Stimulated activated naive B cell treated with anti-CD40 and anti-IgM and Interleukin-4, amounts not matched to agents 10 μg/mL and 1 μg/mL and 100 μg/mL, for 72 hours (primary cell): ENCODE data around the gene NRCAM.

Source experiments
- ATAC-seq, 2 donors: fragments of 150-1000 bp; cut with Tn5 transposase; replicated peaks; 2 replicates each; pipeline ENCODE4 v1.10.0; 2021; ENCODE audit warnings: moderate library complexity in 1 of 2
- DNase-seq: peaks from one replicate; pipeline ENCODE4 v3.0.0; 2021
- H3K27ac Mint-ChIP-seq: one replicate; pipeline ENCODE4 v1.8.0; 2022; ENCODE audit warnings: mild to moderate bottlenecking, mixed read lengths
- H3K27me3 Mint-ChIP-seq, 2 donors: one replicate each; pipeline ENCODE4 v1.8.0; 2022; ENCODE audit warnings: mixed read lengths in 2 of 2
- H3K36me3 Mint-ChIP-seq, 2 donors: one replicate each; pipeline ENCODE4 v1.8.0; 2022; ENCODE audit warnings: mixed read lengths in 2 of 2, mild to moderate bottlenecking in 1 of 2
- H3K4me1 Mint-ChIP-seq, 2 donors: one replicate each; pipeline ENCODE4 v1.8.0; 2022; ENCODE audit warnings: mixed read lengths in 2 of 2, mild to moderate bottlenecking in 1 of 2
- H3K4me3 Mint-ChIP-seq, 2 donors: one replicate each; pipeline ENCODE4 v1.8.0; 2022; ENCODE audit warnings: mild to moderate bottlenecking in 2 of 2, mixed read lengths in 2 of 2, moderate library complexity in 1 of 2
- H3K9me3 Mint-ChIP-seq, 2 donors: one replicate each; pipeline ENCODE4 v1.8.0; 2022; ENCODE audit warnings: mixed read lengths in 2 of 2, mild to moderate bottlenecking in 1 of 2

The NRCAM gene

DNA sequence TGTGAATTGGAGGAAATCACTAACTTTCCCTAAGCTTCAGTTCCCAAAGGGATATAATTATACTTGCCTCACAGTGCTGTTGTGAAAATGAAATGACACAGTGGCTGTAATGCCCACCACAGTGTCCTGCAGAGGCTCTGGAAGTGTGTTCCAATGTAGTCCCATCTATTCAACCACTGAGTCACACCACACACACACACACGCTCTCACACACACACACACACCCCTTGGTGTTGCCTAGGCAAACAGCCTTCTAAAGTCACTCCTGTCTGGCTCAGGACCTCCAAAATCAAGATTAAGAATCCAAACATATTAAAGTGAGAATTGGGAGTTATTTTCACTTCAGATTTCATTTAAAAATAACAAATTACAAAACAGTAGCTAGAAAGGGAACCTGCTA is 73.3 kb downstream of the NRCAM start:
- DNase-seq, result no peak
- Mint-ChIP-seq H3K27me3 (peaks cover 24 to 36% of the 10 kb centered on the region in 2 donors), H3K27ac (no peak overlapping the region), H3K9me3 (no peaks in the 10 kb centered on the region), H3K4me1 (peaks cover 10 to 15% of the 10 kb centered on the region in 2 donors), H3K4me3 (no peak overlapping the region), H3K36me3 (no peaks in the 10 kb centered on the region)
- no peak for ATAC-seq

- Mint-ChIP-seq H3K27ac (peak overlapping the region; percentile 1), H3K4me1 (peaks cover 3 to 9% of the 10 kb centered on the region in 2 donors), H3K36me3 (no peaks in the 10 kb centered on the region), H3K4me3 (no peak overlapping the region), H3K9me3 (no peaks in the 10 kb centered on the region), H3K27me3 (peaks cover 33 to 51% of the 10 kb centered on the region in 2 donors)
- DNase-seq (no peak), ATAC-seq (no peak)
Observed at GRCh38 chr7:108380517-108380916, 75.7 kb downstream of the NRCAM start.

GRCh38 chr7:108376206-108376605 is 80.0 kb downstream of the NRCAM start:
- Mint-ChIP-seq H3K9me3 (peaks cover 0 to under 1% of the 10 kb centered on the region in 2 donors), H3K4me3 (no peak overlapping the region), H3K4me1 (peaks cover 3 to 7% of the 10 kb centered on the region in 2 donors), H3K27me3 (peaks cover 34 to 50% of the 10 kb centered on the region in 2 donors), H3K27ac (no peak overlapping the region), H3K36me3 (no peaks in the 10 kb centered on the region)
- DNase-seq, result no peak
- no peak for ATAC-seq

GRCh38 chr7:108375668-108376067 is 80.6 kb downstream of the NRCAM start:
- Mint-ChIP-seq H3K27ac (no peak overlapping the region), H3K4me1 (peaks cover 3 to 7% of the 10 kb centered on the region in 2 donors), H3K27me3 (peaks cover 36 to 54% of the 10 kb centered on the region in 2 donors), H3K4me3 (no peak overlapping the region), H3K9me3 (peaks cover 0 to 3% of the 10 kb centered on the region in 2 donors), H3K36me3 (no peaks in the 10 kb centered on the region)
- DNase-seq (no peak), ATAC-seq (peak; percentile 50 to 51)

DNA sequence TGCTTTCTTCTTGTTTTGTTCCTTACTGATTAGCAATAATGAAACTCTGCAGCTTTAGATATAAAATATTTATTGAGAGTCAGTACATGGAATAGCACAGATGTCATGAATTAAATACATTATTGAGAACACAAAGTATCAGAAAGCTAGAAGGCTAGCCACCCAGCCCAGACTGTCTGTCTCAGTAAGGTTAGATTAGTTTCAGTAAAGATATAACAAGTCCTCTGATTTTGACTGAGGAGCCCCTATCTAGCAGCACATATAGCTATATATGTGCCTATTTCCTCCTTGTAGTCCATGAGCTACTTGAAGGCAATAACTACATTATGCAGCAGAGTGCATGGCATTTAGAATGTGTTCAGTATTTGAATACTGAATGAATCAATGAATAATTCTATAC is 81.3 kb downstream of the NRCAM start:
- Mint-ChIP-seq H3K36me3 (no peaks in the 10 kb centered on the region), H3K4me1 (peaks cover 1 to 7% of the 10 kb centered on the region in 2 donors), H3K27ac (no peak overlapping the region), H3K27me3 (peaks cover 31 to 50% of the 10 kb centered on the region in 2 donors), H3K9me3 (peaks cover 0 to 3% of the 10 kb centered on the region in 2 donors), H3K4me3 (no peak overlapping the region)
- DNase-seq, result no peak
- ATAC-seq, result peak in 1 of 2 donors; percentile 29

DNA sequence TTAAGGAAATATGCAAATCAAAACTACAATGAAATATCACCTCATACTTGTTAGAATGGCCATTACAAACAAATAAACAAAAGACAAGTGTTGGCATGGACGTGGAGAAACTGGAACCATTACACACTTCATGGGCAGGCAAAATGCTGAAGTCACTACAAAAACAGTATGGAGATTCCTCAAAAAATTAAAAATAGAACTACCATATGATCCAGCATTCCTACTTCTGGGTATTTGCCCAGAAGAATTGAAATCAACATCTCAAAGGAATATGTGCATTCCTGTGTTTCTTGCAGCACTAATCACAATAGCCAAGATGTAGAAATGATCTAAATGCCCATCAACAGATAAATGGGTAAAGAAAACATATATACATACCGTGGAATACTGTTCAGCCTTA is 83.6 kb downstream of the NRCAM start:
- no peak overlapping the region for H3K4me3 Mint-ChIP-seq
- peaks cover 1 to 7% of the 10 kb centered on the region in 2 donors for H3K4me1 Mint-ChIP-seq
- peaks cover 0 to 3% of the 10 kb centered on the region in 2 donors for H3K9me3 Mint-ChIP-seq
- DNase-seq (no peak), ATAC-seq (no peak)
- H3K36me3 Mint-ChIP-seq, result no peaks in the 10 kb centered on the region
- H3K27ac Mint-ChIP-seq, result no peak overlapping the region
- peaks cover 29 to 41% of the 10 kb centered on the region in 2 donors for H3K27me3 Mint-ChIP-seq

DNA sequence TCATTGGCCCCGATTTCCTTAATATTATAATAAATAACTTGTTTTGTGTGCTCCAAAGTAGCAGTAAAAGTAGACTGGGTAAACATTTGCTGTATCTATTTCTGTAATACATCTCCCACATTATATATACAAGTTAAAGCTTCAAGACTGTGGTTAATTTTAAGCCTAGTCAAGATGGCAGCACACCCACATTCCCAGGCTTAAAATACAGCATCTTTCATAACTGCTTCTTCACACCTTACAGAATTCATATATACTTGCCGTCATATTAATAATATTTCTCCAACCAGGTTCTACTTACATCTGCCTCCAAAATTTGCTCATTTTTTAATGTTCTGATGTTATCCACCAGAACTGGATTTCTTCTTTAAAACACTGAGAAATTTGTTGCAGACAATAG is 85.6 kb downstream of the NRCAM start:
- H3K4me1 Mint-ChIP-seq, result peaks cover 1 to 5% of the 10 kb centered on the region in 2 donors
- H3K36me3 Mint-ChIP-seq, result no peaks in the 10 kb centered on the region
- peaks cover 21 to 29% of the 10 kb centered on the region in 2 donors for H3K27me3 Mint-ChIP-seq
- H3K27ac Mint-ChIP-seq, result no peak overlapping the region
- DNase-seq, result no peak
- H3K4me3 Mint-ChIP-seq, result no peak overlapping the region
- peaks cover 0 to 3% of the 10 kb centered on the region in 2 donors for H3K9me3 Mint-ChIP-seq
- no peak for ATAC-seq

GRCh38 chr7:108368466-108368865 is 87.8 kb downstream of the NRCAM start:
- peaks cover 17 to 21% of the 10 kb centered on the region in 2 donors for H3K27me3 Mint-ChIP-seq
- peaks cover 0 to 3% of the 10 kb centered on the region in 2 donors for H3K9me3 Mint-ChIP-seq
- H3K36me3 Mint-ChIP-seq, result no peaks in the 10 kb centered on the region
- DNase-seq (no peak), ATAC-seq (no peak)
- no peak overlapping the region for H3K4me3 Mint-ChIP-seq
- H3K27ac Mint-ChIP-seq, result no peak overlapping the region
- H3K4me1 Mint-ChIP-seq, result no peaks in the 10 kb centered on the region

- no peak overlapping the region for H3K27ac Mint-ChIP-seq
- no peak overlapping the region for H3K4me3 Mint-ChIP-seq
- no peaks in the 10 kb centered on the region for H3K4me1 Mint-ChIP-seq
- no peak for DNase-seq
- peaks cover 0 to 4% of the 10 kb centered on the region in 2 donors for H3K9me3 Mint-ChIP-seq
- no peaks in the 10 kb centered on the region for H3K36me3 Mint-ChIP-seq
- H3K27me3 Mint-ChIP-seq, result peaks cover 16 to 19% of the 10 kb centered on the region in 2 donors
- no peak for ATAC-seq
Observed at GRCh38 chr7:108367946-108368345, 88.3 kb downstream of the NRCAM start.

DNA sequence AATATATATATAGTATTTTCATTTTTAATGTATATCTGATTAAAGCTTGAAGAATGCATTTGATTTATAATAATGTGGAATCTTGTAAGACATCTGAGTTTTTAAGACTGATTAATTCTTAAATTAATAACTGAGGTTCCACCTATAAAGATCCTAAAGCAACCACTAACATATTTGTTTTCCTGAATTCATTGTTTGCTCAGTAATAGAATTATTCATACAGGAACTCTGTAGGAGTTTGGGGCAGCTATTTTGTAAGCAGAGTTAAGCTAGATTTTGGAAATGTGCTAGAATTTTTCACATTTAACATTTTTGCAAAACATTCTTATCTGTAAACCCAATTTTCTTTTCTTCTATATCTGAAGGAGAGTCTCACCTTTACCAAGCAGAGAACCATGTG is 88.9 kb downstream of the NRCAM start:
- peaks cover 0 to 4% of the 10 kb centered on the region in 2 donors for H3K9me3 Mint-ChIP-seq

GRCh38 chr7:108363659-108364058 is 92.6 kb downstream of the NRCAM start:
- Mint-ChIP-seq H3K27ac (no peak overlapping the region), H3K36me3 (no peaks in the 10 kb centered on the region), H3K4me1 (peaks cover 9 to 20% of the 10 kb centered on the region in 2 donors), H3K27me3 (peaks cover 0 to 2% of the 10 kb centered on the region in 2 donors), H3K9me3 (peaks cover 0 to 1% of the 10 kb centered on the region in 2 donors), H3K4me3 (no peak overlapping the region)
- DNase-seq (no peak), ATAC-seq (no peak)

More for the DNA sequence above, 88.9 kb downstream of the NRCAM start:
- H3K27me3 Mint-ChIP-seq, result peaks cover 14 to 16% of the 10 kb centered on the region in 2 donors
- H3K27ac Mint-ChIP-seq, result no peak overlapping the region
- H3K4me1 Mint-ChIP-seq, result no peaks in the 10 kb centered on the region
- DNase-seq, result no peak
- no peaks in the 10 kb centered on the region for H3K36me3 Mint-ChIP-seq
- no peak overlapping the region for H3K4me3 Mint-ChIP-seq
- ATAC-seq, result no peak

DNA sequence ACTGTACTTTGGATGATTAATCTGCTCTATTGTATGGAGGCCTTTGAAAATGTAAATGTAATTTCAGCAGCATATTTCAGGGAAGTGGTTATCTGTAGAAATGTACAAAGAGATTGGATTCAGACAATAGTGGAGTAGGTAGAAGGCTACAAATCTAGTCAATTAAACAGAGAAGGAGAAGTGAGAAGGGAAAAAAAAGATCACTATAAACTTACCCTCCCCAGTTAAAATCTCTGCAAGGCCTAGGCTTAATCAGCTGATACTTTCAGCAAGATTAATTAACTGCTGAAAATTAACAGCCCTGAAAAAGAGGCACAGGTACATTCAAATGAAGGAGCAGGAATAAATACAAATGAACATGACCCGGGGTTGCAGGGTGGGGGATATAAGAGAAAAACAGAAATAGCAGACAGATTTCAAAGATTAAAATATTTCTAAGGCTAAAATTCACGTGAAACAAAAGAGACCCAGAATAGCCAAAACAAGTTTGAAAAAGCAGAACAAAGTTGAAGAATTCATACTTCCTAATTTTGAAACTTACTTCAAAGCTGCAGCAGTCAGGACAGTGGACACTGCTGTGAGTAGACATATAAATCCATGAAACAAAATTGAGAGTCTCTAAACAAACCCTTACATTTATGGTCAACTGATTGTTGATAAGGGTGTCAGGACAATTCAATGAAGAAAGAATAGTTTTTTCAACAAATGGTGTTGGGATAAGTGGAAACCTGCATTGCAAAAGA is 96.0 kb downstream of the NRCAM start:
- H3K27me3 Mint-ChIP-seq, result peaks cover 0 to 5% of the 10 kb centered on the region in 2 donors
- no peaks in the 10 kb centered on the region for H3K36me3 Mint-ChIP-seq
- H3K4me3 Mint-ChIP-seq, result no peak overlapping the region
- no peak overlapping the region for H3K27ac Mint-ChIP-seq
- peaks cover 9 to 20% of the 10 kb centered on the region in 2 donors for H3K4me1 Mint-ChIP-seq
- ATAC-seq (peak; percentile 53 to 66), DNase-seq (no peak)
- H3K9me3 Mint-ChIP-seq, result peaks cover 0 to 1% of the 10 kb centered on the region in 2 donors

DNA sequence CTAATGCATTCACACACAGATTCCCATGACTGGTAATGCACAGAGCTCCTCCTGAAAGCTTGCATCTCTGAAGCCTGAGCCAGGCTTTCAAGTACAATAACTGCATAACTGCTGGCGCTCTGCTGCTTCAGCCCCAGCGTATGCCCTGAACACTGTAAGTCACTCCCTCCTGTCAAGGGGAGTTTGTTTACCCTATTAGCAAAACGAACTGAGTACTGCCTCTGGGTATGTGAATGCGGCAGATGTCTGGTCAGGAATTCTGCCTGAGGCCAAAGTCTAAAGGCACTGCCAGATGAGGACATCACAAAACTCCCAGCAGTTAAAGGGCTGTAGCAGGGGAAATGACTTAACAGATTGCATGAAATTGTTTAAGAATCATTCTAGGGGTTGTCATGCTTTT is 97.7 kb downstream of the NRCAM start:
- H3K4me3 Mint-ChIP-seq, result no peak overlapping the region
- H3K27me3 Mint-ChIP-seq, result peaks cover 11 to 14% of the 10 kb centered on the region in 2 donors
- H3K4me1 Mint-ChIP-seq, result peaks cover 9 to 20% of the 10 kb centered on the region in 2 donors
- no peak overlapping the region for H3K27ac Mint-ChIP-seq
- ATAC-seq, result no peak
- no peak for DNase-seq
- peaks cover 0 to 1% of the 10 kb centered on the region in 2 donors for H3K9me3 Mint-ChIP-seq
- H3K36me3 Mint-ChIP-seq, result no peaks in the 10 kb centered on the region

GRCh38 chr7:108351729-108352131 is 104.5 kb downstream of the NRCAM start:
- H3K27ac Mint-ChIP-seq, result no peak overlapping the region
- no peaks in the 10 kb centered on the region for H3K9me3 Mint-ChIP-seq
- H3K4me3 Mint-ChIP-seq, result no peak overlapping the region
- no peaks in the 10 kb centered on the region for H3K4me1 Mint-ChIP-seq
- peaks cover 28% of the 10 kb centered on the region in 2 donors for H3K27me3 Mint-ChIP-seq
- DNase-seq (no peak), ATAC-seq (no peak)
- no peaks in the 10 kb centered on the region for H3K36me3 Mint-ChIP-seq

- no peak overlapping the region for H3K4me3 Mint-ChIP-seq
- no peak for DNase-seq
- no peak overlapping the region for H3K27ac Mint-ChIP-seq
Observed at GRCh38 chr7:108348913-108349312, 107.3 kb downstream of the NRCAM start.

More at GRCh38 chr7:108348913-108349312, 107.3 kb downstream of the NRCAM start:
- H3K9me3 Mint-ChIP-seq, result no peaks in the 10 kb centered on the region
- H3K36me3 Mint-ChIP-seq, result no peaks in the 10 kb centered on the region
- no peaks in the 10 kb centered on the region for H3K4me1 Mint-ChIP-seq
- no peak for ATAC-seq
- peaks cover 21 to 23% of the 10 kb centered on the region in 2 donors for H3K27me3 Mint-ChIP-seq
